Neural progenitor cell (in vitro differentiated cells): Measurements from ENCODE around the gene TRAPPC4.

Source experiments
- CTCF ChIP-seq: fragments of 200-600 bp; sonication (generic); IDR thresholded peaks from 2 replicates; pipeline ENCODE4 v1.5.1; 2017; ENCODE audit warnings: antibody characterized with exemption, mild to moderate bottlenecking
- EZH2 ChIP-seq: fragments of 200-600 bp; sonication (generic); IDR thresholded peaks from 2 replicates; pipeline ENCODE4 v1.6.1; 2017; ENCODE audit warnings: antibody characterized with exemption, mild to moderate bottlenecking, moderate library complexity
- EZH2phosphoT487 ChIP-seq: fragments of 200-600 bp; sonication (generic); IDR thresholded peaks from 2 replicates; pipeline ENCODE4 v1.6.1; 2017; ENCODE audit warnings: antibody characterized with exemption

DNA sequence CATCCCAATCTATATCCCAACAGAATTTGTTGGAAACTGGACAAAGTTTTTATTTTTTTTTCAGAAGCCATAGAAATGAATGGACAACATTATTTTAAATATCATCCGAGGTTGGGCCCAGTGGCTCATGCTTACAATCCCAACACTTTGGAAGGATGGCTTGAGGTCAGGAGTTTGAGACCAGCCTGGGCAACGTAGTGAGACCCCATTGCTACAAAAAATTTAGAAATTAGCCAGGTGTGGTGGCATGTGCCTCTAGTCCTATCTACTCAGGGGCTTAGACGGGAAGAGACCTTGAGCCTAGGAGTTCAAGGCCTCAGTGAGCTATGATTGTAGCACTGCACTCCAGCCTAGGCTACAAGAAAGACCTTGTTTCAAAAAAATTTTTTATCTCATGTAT, 16.2 kb downstream of the TRAPPC4 start:
- TF ChIP-seq EZH2phosphoT487 (no peak), CTCF (no peak), EZH2 (no peak)
